Measurements from ENCODE around the gene RASSF7.
A peak's percentile ranks its signal among the peaks of the same experiment; 100 is the strongest.

Gene RASSF7

GRCh38 chr11:586376-587316 lies 25.9 kb downstream of the RASSF7 start:
- Histone ChIP-seq H3K27me3 (no peaks in the 10 kb centered on the region), H3K4me1 (ENCODE audit: control insufficient read depth in 1 of 2, insufficient read depth in 1 of 2, low read depth in 1 of 2, low read length in 1 of 2) (no peaks in the 10 kb centered on the region), H3K27ac (no peak overlapping the region), H3K36me3 (peaks cover 83% of the 10 kb centered on the region), H3K4me3 (ENCODE audit: low read depth in 1 of 2, low read length in 1 of 2) (no peak overlapping the region), H3K9me3 (no peaks in the 10 kb centered on the region)
- TF ChIP-seq CTCF (IDR thresholded peaks at IDR 0.05) = no peak

- Histone ChIP-seq H3K4me3 (ENCODE audit: low read depth in 1 of 2, low read length in 1 of 2) (no peak overlapping the region), H3K4me1 (ENCODE audit: control insufficient read depth in 1 of 2, insufficient read depth in 1 of 2, low read depth in 1 of 2, low read length in 1 of 2) (no peaks in the 10 kb centered on the region), H3K36me3 (peaks cover 85% of the 10 kb centered on the region), H3K9me3 (no peaks in the 10 kb centered on the region), H3K27ac (peak overlapping the region; percentile 44), H3K27me3 (no peaks in the 10 kb centered on the region)
- TF ChIP-seq CTCF (IDR thresholded peaks at IDR 0.05) = no peak
These were observed 26.8 kb downstream of the RASSF7 start for GRCh38 chr11:587546-587945.

GRCh38 chr11:587978-588380 lies 27.2 kb downstream of the RASSF7 start:
- no peak overlapping the region for H3K4me3 ChIP-seq (ENCODE audit: low read depth in 1 of 2, low read length in 1 of 2)
- peak overlapping the region; percentile 44 for H3K27ac ChIP-seq
- H3K9me3 ChIP-seq = no peaks in the 10 kb centered on the region
- H3K27me3 ChIP-seq = no peaks in the 10 kb centered on the region
- H3K36me3 ChIP-seq = peaks cover 86% of the 10 kb centered on the region
- H3K4me1 ChIP-seq (ENCODE audit: control insufficient read depth in 1 of 2, insufficient read depth in 1 of 2, low read depth in 1 of 2, low read length in 1 of 2) = no peaks in the 10 kb centered on the region
- TF ChIP-seq CTCF (IDR thresholded peaks at IDR 0.05) = no peak

- Histone ChIP-seq H3K4me3 (ENCODE audit: low read depth in 1 of 2, low read length in 1 of 2) (no peak overlapping the region), H3K27me3 (no peaks in the 10 kb centered on the region), H3K36me3 (peaks cover 89% of the 10 kb centered on the region), H3K9me3 (no peaks in the 10 kb centered on the region), H3K27ac (no peak overlapping the region), H3K4me1 (ENCODE audit: control insufficient read depth in 1 of 2, insufficient read depth in 1 of 2, low read depth in 1 of 2, low read length in 1 of 2) (no peaks in the 10 kb centered on the region)
- TF ChIP-seq CTCF (IDR thresholded peaks at IDR 0.05) = no peak
These were observed 29.0 kb downstream of the RASSF7 start for GRCh38 chr11:589798-590197.

- H3K27me3 ChIP-seq = no peaks in the 10 kb centered on the region
- no peak for TF ChIP-seq CTCF (IDR thresholded peaks at IDR 0.05)
- no peaks in the 10 kb centered on the region for H3K9me3 ChIP-seq
- H3K4me3 ChIP-seq (ENCODE audit: low read depth in 1 of 2, low read length in 1 of 2) = no peak overlapping the region
- H3K4me1 ChIP-seq (ENCODE audit: control insufficient read depth in 1 of 2, insufficient read depth in 1 of 2, low read depth in 1 of 2, low read length in 1 of 2) = no peaks in the 10 kb centered on the region
- no peak overlapping the region for H3K27ac ChIP-seq
- peaks cover 97% of the 10 kb centered on the region for H3K36me3 ChIP-seq
These were observed 30.2 kb downstream of the RASSF7 start for GRCh38 chr11:590997-591396.
